ENCODE results near the gene DSC1.

DNA sequence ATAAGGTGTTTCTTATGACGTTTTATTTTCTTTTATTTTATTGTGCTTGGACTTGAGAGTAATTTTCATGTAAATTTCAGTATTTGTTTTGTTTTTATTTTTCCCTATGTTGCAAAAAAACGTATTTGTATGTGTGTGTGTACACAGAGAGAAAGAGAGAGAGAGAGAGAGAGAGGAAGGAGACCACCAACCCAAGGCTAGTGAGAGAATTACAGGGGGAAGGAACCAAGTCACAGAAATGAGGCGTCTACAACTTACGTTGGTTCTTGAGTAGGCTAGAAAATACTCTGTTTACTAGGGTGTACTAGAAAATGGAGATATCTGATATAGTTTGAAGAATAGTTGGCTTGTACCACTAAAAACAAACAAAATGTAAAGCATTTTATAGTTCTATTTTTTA is 7.7 kb upstream of the DSC1 start:
- no peak for TF ChIP-seq CTCF (IDR thresholded peaks at IDR 0.05)
- TF ChIP-seq EP300 (IDR thresholded peaks at IDR 0.05) = no peak
- TF ChIP-seq POLR2AphosphoS5 (IDR thresholded peaks at IDR 0.05) = no peak

Measured in stomach (tissue), 4 donors.